CD8-positive, alpha-beta memory T cell (primary cell): ENCODE data around the gene MRPL10. TPM values are rescaled to one million over a fixed set of nuclear protein-coding genes. Genes with fewer than 3 reads are reported as not detected.
A peak's percentile ranks its signal among the peaks of the same experiment; 100 is the strongest.

Source experiments
- CTCF ChIA-PET: fragments of 350-600 bp; sonication (Branson Sonifier 250); formaldehyde crosslinking; loops from one replicate; lab custom pipeline; 2021; ENCODE audit warnings: antibody characterized with exemption; lab: Charles Lee
- POLR2A ChIA-PET: fragments of 350-600 bp; sonication (Branson Sonifier 250); formaldehyde crosslinking; loops from one replicate; lab custom pipeline; 2021; ENCODE audit warnings: antibody characterized with exemption; lab: Charles Lee
- DNase-seq, 5 donors: peaks; one replicate each; pipeline versions ENCODE4 v3.0.0 to v3.0.0-alpha.2; 2020 to 2022; ENCODE audit warnings: mixed read lengths in 1 of 5
- H3K27ac ChIP-seq: one replicate; pipeline ENCODE4 v1.7.0; 2013; ENCODE audit warnings: low read depth, mild to moderate bottlenecking, low read length, moderate library complexity
- H3K27me3 ChIP-seq: 2 replicates; pipeline ENCODE4 v1.7.0; 2013; ENCODE audit warnings: low read length, mild to moderate bottlenecking; ENCODE audit not compliant: insufficient read depth, poor library complexity, severe bottlenecking
- H3K36me3 ChIP-seq: 2 replicates; pipeline ENCODE4 v1.7.0; 2013; ENCODE audit warnings: mild to moderate bottlenecking, low read length, moderate library complexity; ENCODE audit not compliant: insufficient read depth
- H3K4me1 ChIP-seq: 2 replicates; pipeline ENCODE4 v1.7.0; 2013; ENCODE audit warnings: mild to moderate bottlenecking, low read length, moderate library complexity; ENCODE audit not compliant: insufficient read depth
- H3K4me3 ChIP-seq: 2 replicates; pipeline ENCODE4 v1.7.0; 2013; ENCODE audit warnings: mild to moderate bottlenecking, low read length
- H3K9me3 ChIP-seq: 2 replicates; pipeline ENCODE4 v1.7.0; 2013; ENCODE audit warnings: mild to moderate bottlenecking, low read length
- H3K27ac Mint-ChIP-seq, 8 donors: one replicate each; pipeline ENCODE4 v1.8.0; 2020 to 2021; ENCODE audit warnings: mixed read lengths in 8 of 8, mild to moderate bottlenecking in 6 of 8, inconsistent platforms in 3 of 8, moderate library complexity in 3 of 8
- H3K27me3 Mint-ChIP-seq, 2 donors: one replicate each; pipeline ENCODE4 v1.8.0; 2020 to 2021; ENCODE audit warnings: mixed read lengths in 2 of 2, mild to moderate bottlenecking in 1 of 2, moderate library complexity in 1 of 2
- H3K36me3 Mint-ChIP-seq, 3 donors: one replicate each; pipeline ENCODE4 v1.8.0; 2020 to 2021; ENCODE audit warnings: mixed read lengths in 3 of 3, inconsistent platforms in 1 of 3, mild to moderate bottlenecking in 1 of 3
- H3K4me1 Mint-ChIP-seq, 3 donors: one replicate each; pipeline ENCODE4 v1.8.0; 2020 to 2021; ENCODE audit warnings: mixed read lengths in 3 of 3, inconsistent platforms in 1 of 3, mild to moderate bottlenecking in 1 of 3
- H3K4me3 Mint-ChIP-seq, 7 donors: one replicate each; pipeline ENCODE4 v1.8.0; 2020 to 2021; ENCODE audit warnings: mixed read lengths in 7 of 7, mild to moderate bottlenecking in 6 of 7, moderate library complexity in 4 of 7, inconsistent platforms in 2 of 7
- H3K9me3 Mint-ChIP-seq, 5 donors: one replicate each; pipeline ENCODE4 v1.8.0; 2020 to 2022; ENCODE audit warnings: mixed read lengths in 5 of 5, mild to moderate bottlenecking in 3 of 5, moderate library complexity in 2 of 5, inconsistent platforms in 1 of 5
- polyA plus RNA-seq: library from polyadenylated mRNA; unstranded; fragments of 300-500 nt; fragmentation: Illumina TruSeq; gene quantifications from one replicate; pipeline ENCODE4 v1.2.3, GENCODE V29; 2021
- total RNA-seq, 2 experiments: library from RNA; stranded (reverse); gene quantifications; one replicate each; pipeline ENCODE4 v1.2.3, GENCODE V29; 2021

Gene MRPL10
- total and polyA plus RNA-seq, 3 experiments from 2014 or later: 59.8 to 67.7 (median 67.0) TPM

- POLR2A ChIA-PET: no interaction called here
These were observed 22.3 kb upstream of the MRPL10 start for GRCh38 chr17:47853616-47854015.

GRCh38 chr17:47852113-47852949 lies 21.0 kb upstream of the MRPL10 start:
- H3K27me3 Mint-ChIP-seq: peaks cover 53 to 83% of the 10 kb centered on the region in 2 donors
- Histone ChIP-seq H3K27ac (peak overlapping the region; percentile 39), H3K36me3 (no peaks in the 10 kb centered on the region), H3K9me3 (no peaks in the 10 kb centered on the region), H3K4me3 (no peak overlapping the region), H3K4me1 (peaks cover 25% of the 10 kb centered on the region), H3K27me3 (peaks cover 54% of the 10 kb centered on the region)
- DNase-seq: no peak
- H3K36me3 Mint-ChIP-seq: no peaks in the 10 kb centered on the region
- peaks cover 14 to 20% (median 18%) of the 10 kb centered on the region in 3 donors for H3K4me1 Mint-ChIP-seq
- peak overlapping the region; percentile 13 to 65 (median 46) for H3K4me3 Mint-ChIP-seq
- ChIA-PET POLR2A (no interaction called here), CTCF (interaction anchor here (0.6 to 14.0 kb wide), 3 partner anchors 10 to 38 kb away, joined by 3 to 314 read pairs (median 4); partner anchors contain the start of genes SCRN2 and SP2)
- H3K9me3 Mint-ChIP-seq: peaks cover 0 to 2% (median 0%) of the 10 kb centered on the region in 5 donors
- H3K27ac Mint-ChIP-seq: peak overlapping the region in 1 of 8 donors; percentile 39

More at GRCh38 chr17:47853616-47854015, 22.3 kb upstream of the MRPL10 start:
- peaks cover 52 to 79% of the 10 kb centered on the region in 2 donors for H3K27me3 Mint-ChIP-seq
- DNase-seq: no peak
- H3K36me3 Mint-ChIP-seq: no peaks in the 10 kb centered on the region
- Histone ChIP-seq H3K27me3 (peaks cover 41% of the 10 kb centered on the region), H3K9me3 (no peaks in the 10 kb centered on the region), H3K27ac (no peak overlapping the region), H3K4me1 (peaks cover 19% of the 10 kb centered on the region), H3K4me3 (no peak overlapping the region), H3K36me3 (no peaks in the 10 kb centered on the region)
- H3K4me1 Mint-ChIP-seq: peaks cover 14 to 19% (median 18%) of the 10 kb centered on the region in 3 donors
- H3K9me3 Mint-ChIP-seq: peaks cover 0 to 2% (median 0%) of the 10 kb centered on the region in 5 donors
- peak overlapping the region in 2 of 7 donors; percentile 9 to 26 for H3K4me3 Mint-ChIP-seq
- no peak overlapping the region for H3K27ac Mint-ChIP-seq
- CTCF ChIA-PET: interaction anchor here (1.9 to 14.0 kb wide), 2 partner anchors 12 to 36 kb away, joined by 6 to 314 read pairs; partner anchors contain the start of genes SCRN2 and SP2

- POLR2A ChIA-PET: no interaction called here
- Mint-ChIP-seq H3K4me1 (peaks cover 14 to 26% (median 18%) of the 10 kb centered on the region in 3 donors), H3K9me3 (peaks cover 0 to 2% (median 0%) of the 10 kb centered on the region in 5 donors), H3K27me3 (peaks cover 51 to 84% of the 10 kb centered on the region in 2 donors), H3K36me3 (no peaks in the 10 kb centered on the region), H3K4me3 (peak overlapping the region in 5 of 7 donors; percentile 33 to 65 (median 46)), H3K27ac (no peak overlapping the region)
- Histone ChIP-seq H3K4me1 (peaks cover 30% of the 10 kb centered on the region), H3K27ac (peak overlapping the region; percentile 39), H3K4me3 (no peak overlapping the region), H3K36me3 (no peaks in the 10 kb centered on the region), H3K9me3 (no peaks in the 10 kb centered on the region), H3K27me3 (peaks cover 60% of the 10 kb centered on the region)
- DNase-seq: no peak
- CTCF ChIA-PET: interaction anchor here (1.0 to 14.0 kb wide), 2 partner anchors 11 to 38 kb away, joined by 4 to 314 read pairs; partner anchors contain the start of genes SCRN2 and SP2
These were observed 20.4 kb upstream of the MRPL10 start for GRCh38 chr17:47851764-47852112.

GRCh38 chr17:47850692-47851573 lies 19.6 kb upstream of the MRPL10 start, which contains the start of gene SP6:
Gene SP6, minus strand, starts transcription at chr17:47851163. Its CDS starts 2,734 bp downstream, at chr17:47848429.
- DNase-seq: peak; percentile 31 to 73 (median 48)
- ChIA-PET CTCF (interaction anchor here (2.6 to 14.0 kb wide), 2 partner anchors 10 to 39 kb away, joined by 13 to 314 read pairs; partner anchors contain the start of genes SCRN2 and SP2), POLR2A (interaction anchor here (1.5 kb wide), 1 partner anchor 45 kb away, joined by 6 read pairs; the partner anchor contains the start of gene SP2)
- Histone ChIP-seq H3K27me3 (peaks cover 68% of the 10 kb centered on the region), H3K27ac (peak within 1 kb of the TSS; percentile 51), H3K4me1 (peaks cover 30% of the 10 kb centered on the region), H3K4me3 (peak within 1 kb of the TSS; percentile 43), H3K9me3 (no peaks in the 10 kb centered on the region), H3K36me3 (no peaks in the 10 kb centered on the region)
- Mint-ChIP-seq H3K27me3 (peaks cover 51 to 84% of the 10 kb centered on the region in 2 donors), H3K4me1 (peaks cover 14 to 31% (median 18%) of the 10 kb centered on the region in 3 donors), H3K9me3 (peaks cover 0 to 2% (median 0%) of the 10 kb centered on the region in 5 donors), H3K27ac (peak within 1 kb of the TSS in 1 of 8 donors; percentile 11), H3K36me3 (no peaks in the 10 kb centered on the region), H3K4me3 (peak within 1 kb of the TSS; percentile 51 to 79 (median 68))

GRCh38 chr17:47850373-47850691 lies 19.0 kb upstream of the MRPL10 start:
- H3K36me3 Mint-ChIP-seq: no peaks in the 10 kb centered on the region
- H3K27me3 ChIP-seq: peaks cover 72% of the 10 kb centered on the region
- POLR2A ChIA-PET: interaction anchor here (1.5 kb wide), 1 partner anchor 45 kb away, joined by 6 read pairs; the partner anchor contains the start of gene SP2
- H3K4me3 Mint-ChIP-seq: peak overlapping the region in 6 of 7 donors; percentile 57 to 79 (median 69)
- H3K27me3 Mint-ChIP-seq: peaks cover 51 to 84% of the 10 kb centered on the region in 2 donors
- H3K4me1 Mint-ChIP-seq: peaks cover 14 to 31% (median 18%) of the 10 kb centered on the region in 3 donors
- peak overlapping the region in 1 of 8 donors; percentile 11 for H3K27ac Mint-ChIP-seq
- CTCF ChIA-PET: interaction anchor here (2.6 to 14.0 kb wide), 2 partner anchors 9 to 40 kb away, joined by 13 to 314 read pairs; partner anchors contain the start of genes SCRN2 and SP2
- H3K4me3 ChIP-seq: peak overlapping the region; percentile 43
- DNase-seq: no peak
- H3K36me3 ChIP-seq: no peaks in the 10 kb centered on the region
- H3K27ac ChIP-seq: peak overlapping the region; percentile 51
- peaks cover 30% of the 10 kb centered on the region for H3K4me1 ChIP-seq
- peaks cover 0 to 2% (median 0%) of the 10 kb centered on the region in 5 donors for H3K9me3 Mint-ChIP-seq
- no peaks in the 10 kb centered on the region for H3K9me3 ChIP-seq

GRCh38 chr17:47848198-47848513 lies 16.8 kb upstream of the MRPL10 start:
- POLR2A ChIA-PET: interaction anchor here (0.5 to 1.9 kb wide), 4 partner anchors 17 to 237 kb away, joined by 3 to 7 read pairs (median 4); partner anchors contain the start of gene MRPL10
- Mint-ChIP-seq H3K27me3 (peaks cover 42 to 81% of the 10 kb centered on the region in 2 donors), H3K9me3 (peaks cover 0 to 2% (median 0%) of the 10 kb centered on the region in 5 donors), H3K27ac (no peak overlapping the region), H3K4me1 (peaks cover 14 to 31% (median 19%) of the 10 kb centered on the region in 3 donors), H3K4me3 (no peak overlapping the region), H3K36me3 (no peaks in the 10 kb centered on the region)
- Histone ChIP-seq H3K4me3 (no peak overlapping the region), H3K27me3 (peaks cover 73% of the 10 kb centered on the region), H3K9me3 (no peaks in the 10 kb centered on the region), H3K27ac (no peak overlapping the region), H3K36me3 (no peaks in the 10 kb centered on the region), H3K4me1 (peaks cover 30% of the 10 kb centered on the region)
- no peak for DNase-seq
- CTCF ChIA-PET: interaction anchor here (14.0 kb wide), 1 partner anchor 42 kb away, joined by 314 read pairs; the partner anchor contains the start of gene SP2
